HepG2 (cell line): ENCODE data around the gene S100P.
A peak's percentile ranks its signal among the peaks of the same experiment; 100 is the strongest.

Source experiments
- CEBPB ChIP-seq: IDR thresholded peaks from 2 replicates; pipeline ENCODE4 v1.6.1; 2011; ENCODE audit warnings: low read depth, low read length, improper control_type of control experiment, borderline replicate concordance
- CTCF ChIP-seq: sonication (generic); formaldehyde crosslinking; IDR thresholded peaks from 2 replicates; pipeline ENCODE4 v1.5.0; 2020; ENCODE audit warnings: mild to moderate bottlenecking, missing genetic modification reagents, moderate library complexity
- ETV5 ChIP-seq: IDR thresholded peaks from 2 replicates; pipeline ENCODE4 v1.6.1; 2018; ENCODE audit warnings: missing biosample characterization, missing genetic modification reagents, inconsistent platforms, borderline replicate concordance
- IRX3 ChIP-seq: sonication (generic); formaldehyde crosslinking; IDR thresholded peaks from 2 replicates; pipeline ENCODE4 v1.8.1; 2023; ENCODE audit warnings: mild to moderate bottlenecking, low read depth, missing genetic modification reagents, borderline replicate concordance
- NR2F6 ChIP-seq, 2 experiments: IDR thresholded peaks; 2 replicates each; pipeline ENCODE4 v1.6.1; 2016; ENCODE audit warnings: antibody characterized with exemption in 1 of 2, mild to moderate bottlenecking in 1 of 2
- RBAK ChIP-seq: sonication (generic); formaldehyde crosslinking; IDR thresholded peaks from 2 replicates; pipeline ENCODE4 v1.5.1; 2020; ENCODE audit warnings: mild to moderate bottlenecking, missing genetic modification reagents
- TAF1 ChIP-seq: sonication (generic); formaldehyde crosslinking; IDR thresholded peaks from 2 replicates; pipeline ENCODE4 v1.4.0; 2020; ENCODE audit warnings: missing genetic modification reagents
- XRCC5 ChIP-seq: fragments of 200-400 bp; formaldehyde crosslinking; optimal IDR thresholded peaks from 2 replicates; pipeline ENCODE3; 2017; ENCODE audit warnings: mild to moderate bottlenecking, low read length

GRCh38 chr4:6695660-6696610 lies 2.3 kb downstream of the S100P start:
- peak; percentile 82; the same call in 1 of the 2 replicates for TF ChIP-seq ETV5 (CRISPR knock-in tag)
- peak; percentile 87 for TF ChIP-seq NR2F6 (IDR thresholded peaks at IDR 0.05)
- peak; percentile 90 for TF ChIP-seq NR2F6 (CRISPR knock-in tag; IDR thresholded peaks at IDR 0.05)
- peak; percentile 66 for TF ChIP-seq CTCF (CRISPR knock-in tag)
- peak; percentile 60; the same call in 1 of the 2 replicates for TF ChIP-seq RBAK (CRISPR knock-in tag)
- peak; percentile 58 for TF ChIP-seq TAF1 (CRISPR knock-in tag)
- no peak for TF ChIP-seq IRX3 (CRISPR knock-in tag)
- TF ChIP-seq XRCC5, result peak; percentile 73
- TF ChIP-seq CEBPB, result peak; percentile 100
